MCF 10A (cell line): Measurements from ENCODE around the gene SWT1. TPM values are rescaled to one million over a fixed set of nuclear protein-coding genes. Genes with fewer than 3 reads are reported as not detected.

ENCODE experiments used
- BruUV-seq: library from RNA; stranded (reverse); fragments of 400-500 nt; replicated peaks from 2 replicates; lab custom pipeline; 2021; lab: Mats Ljungman, UMichigan
- CTCF ChIA-PET: fragments of 300-600 bp; sonication (Branson Sonifier 250); formaldehyde crosslinking; extraction: SDS; loops from one replicate; lab custom pipeline; 2021; ENCODE audit warnings: antibody characterized with exemption, inconsistent platforms; lab: Yijun Ruan, JAX
- POLR2A ChIA-PET: fragments of 300-600, 350-650 bp; sonication (Branson Sonifier 250); formaldehyde crosslinking; extraction: SDS; loops from one replicate; lab custom pipeline; 2020; ENCODE audit warnings: antibody characterized with exemption, inconsistent platforms; lab: Yijun Ruan, JAX
- DNase-seq: peaks from one replicate; pipeline ENCODE4 v3.0.0-alpha.2; 2018; ENCODE audit not compliant: unreplicated experiment
- H3K27ac Mint-ChIP-seq: one replicate; pipeline ENCODE4 v1.8.0; 2022; ENCODE audit warnings: mild to moderate bottlenecking, low read depth, mixed read lengths; ENCODE audit not compliant: unreplicated experiment
- H3K27me3 Mint-ChIP-seq: one replicate; pipeline ENCODE4 v1.8.0; 2022; ENCODE audit warnings: mixed read lengths; ENCODE audit not compliant: insufficient read depth, unreplicated experiment
- H3K36me3 Mint-ChIP-seq: one replicate; pipeline ENCODE4 v1.8.0; 2022; ENCODE audit warnings: mild to moderate bottlenecking, moderate library complexity, mixed read lengths; ENCODE audit not compliant: insufficient read depth, unreplicated experiment
- H3K4me1 Mint-ChIP-seq: one replicate; pipeline ENCODE4 v1.8.0; 2022; ENCODE audit warnings: mixed read lengths; ENCODE audit not compliant: insufficient read depth, unreplicated experiment
- H3K4me3 Mint-ChIP-seq: one replicate; pipeline ENCODE4 v1.8.0; 2022; ENCODE audit warnings: mild to moderate bottlenecking, moderate library complexity, mixed read lengths; ENCODE audit not compliant: unreplicated experiment
- H3K9me3 Mint-ChIP-seq: one replicate; pipeline ENCODE4 v1.8.0; 2022; ENCODE audit warnings: mixed read lengths; ENCODE audit not compliant: unreplicated experiment
- intact Hi-C: fragments of 100-400 bp; cut with micrococcal nuclease; formaldehyde crosslinking; loops from 2 replicates; pipeline ENCODE4 v1.14.1; 2022
- total RNA-seq: library from RNA; stranded (reverse); gene quantifications from 2 replicates; pipeline ENCODE4 v1.2.3, GENCODE V29; 2022
- TF ChIP-seq, protein P1 (sequence below): fragments of 200-600 bp; IDR thresholded peaks from one replicate; pipeline ENCODE4 v1.8.0; 2022; ENCODE audit warnings: antibody characterized with exemption, mild to moderate bottlenecking; ENCODE audit not compliant: unreplicated experiment

Gene SWT1
- total RNA-seq, 1 experiment from 2014 or later = 2.1 TPM

DNA sequence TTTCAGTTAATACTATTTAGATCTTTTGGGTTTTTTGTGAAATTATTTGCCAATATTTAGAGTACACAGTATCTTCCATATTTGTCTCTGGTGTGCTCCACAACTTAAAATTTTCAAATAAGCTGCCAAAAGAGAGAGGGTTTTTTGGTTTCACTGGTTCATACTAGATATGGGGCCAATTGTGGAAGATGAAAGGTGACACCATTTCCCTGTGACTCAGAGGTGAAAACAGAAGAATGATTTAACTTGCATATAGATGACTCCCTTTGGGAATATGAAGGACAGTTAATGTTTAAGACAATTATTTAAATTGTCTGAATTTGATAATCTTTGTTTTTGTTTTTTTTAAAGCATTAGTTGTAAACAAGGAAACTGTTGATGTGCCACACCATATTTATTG lies 122.6 kb downstream of the SWT1 start:
- Mint-ChIP-seq H3K27ac (no peak overlapping the region), H3K36me3 (peaks cover 7% of the 10 kb centered on the region), H3K9me3 (no peaks in the 10 kb centered on the region), H3K27me3 (no peaks in the 10 kb centered on the region), H3K4me1 (peaks cover 7% of the 10 kb centered on the region), H3K4me3 (no peak overlapping the region)
- ChIA-PET CTCF (interaction anchor here (1.7 kb wide), 1 partner anchor 316 kb away, joined by 5 read pairs; no protein-coding TSS in a partner anchor), POLR2A (no interaction called here)
- peak; percentile 60 for DNase-seq
- intact Hi-C loops = no loop called here
- TF ChIP-seq, protein P1, sequence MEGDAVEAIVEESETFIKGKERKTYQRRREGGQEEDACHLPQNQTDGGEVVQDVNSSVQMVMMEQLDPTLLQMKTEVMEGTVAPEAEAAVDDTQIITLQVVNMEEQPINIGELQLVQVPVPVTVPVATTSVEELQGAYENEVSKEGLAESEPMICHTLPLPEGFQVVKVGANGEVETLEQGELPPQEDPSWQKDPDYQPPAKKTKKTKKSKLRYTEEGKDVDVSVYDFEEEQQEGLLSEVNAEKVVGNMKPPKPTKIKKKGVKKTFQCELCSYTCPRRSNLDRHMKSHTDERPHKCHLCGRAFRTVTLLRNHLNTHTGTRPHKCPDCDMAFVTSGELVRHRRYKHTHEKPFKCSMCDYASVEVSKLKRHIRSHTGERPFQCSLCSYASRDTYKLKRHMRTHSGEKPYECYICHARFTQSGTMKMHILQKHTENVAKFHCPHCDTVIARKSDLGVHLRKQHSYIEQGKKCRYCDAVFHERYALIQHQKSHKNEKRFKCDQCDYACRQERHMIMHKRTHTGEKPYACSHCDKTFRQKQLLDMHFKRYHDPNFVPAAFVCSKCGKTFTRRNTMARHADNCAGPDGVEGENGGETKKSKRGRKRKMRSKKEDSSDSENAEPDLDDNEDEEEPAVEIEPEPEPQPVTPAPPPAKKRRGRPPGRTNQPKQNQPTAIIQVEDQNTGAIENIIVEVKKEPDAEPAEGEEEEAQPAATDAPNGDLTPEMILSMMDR = no peak
- no TSS peak for BruUV-seq

DNA sequence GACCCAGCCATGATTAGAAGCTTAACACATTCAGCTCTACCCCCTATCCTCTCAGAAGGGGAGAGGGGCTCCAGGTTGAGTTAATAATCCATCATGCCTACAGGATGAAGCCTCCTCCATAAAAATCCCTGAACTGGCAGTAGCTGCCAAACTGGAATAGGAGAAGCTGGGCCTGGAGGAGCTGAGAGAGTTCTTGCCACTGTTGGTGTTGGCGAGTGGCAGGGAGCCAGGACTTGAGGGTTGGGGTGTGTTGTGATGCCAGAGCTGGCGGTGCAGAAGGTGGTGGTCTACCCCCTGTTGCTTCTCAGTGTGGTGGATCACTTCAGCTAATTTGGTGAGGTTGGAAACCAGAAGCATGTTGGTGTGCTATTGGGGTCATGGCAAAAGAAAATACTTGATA lies 123.6 kb downstream of the SWT1 start:
- ChIA-PET CTCF (interaction anchor here (0.6 to 1.5 kb wide), 3 partner anchors 16 to 389 kb away, joined by 3 to 4 read pairs (median 3); no protein-coding TSS in a partner anchor), POLR2A (interaction anchor here (0.7 kb wide), 1 partner anchor 576 kb away, joined by 3 read pairs; no protein-coding TSS in a partner anchor)
- DNase-seq = no peak

DNA sequence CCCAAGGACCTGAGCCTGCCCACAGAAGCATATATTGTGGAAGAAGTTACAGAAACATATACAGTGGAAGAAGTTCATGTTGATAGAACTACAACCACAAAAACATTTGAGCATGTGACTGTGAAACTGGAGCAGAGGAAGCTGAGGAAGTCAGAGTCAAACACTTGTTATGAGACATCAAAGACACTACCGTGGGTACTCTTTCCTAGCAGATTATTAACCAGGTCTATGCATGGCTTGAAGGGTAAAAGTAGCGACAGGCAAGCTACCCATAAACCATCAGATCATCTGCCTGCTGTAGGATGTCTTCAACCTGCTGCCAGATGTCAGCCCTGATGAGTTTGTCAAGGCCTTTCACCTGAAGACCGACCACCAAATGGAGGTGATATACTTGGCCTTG lies 124.3 kb downstream of the SWT1 start:
- intact Hi-C loops = no loop called here
- no peaks in the 10 kb centered on the region for H3K9me3 Mint-ChIP-seq
- no peaks in the 10 kb centered on the region for H3K27me3 Mint-ChIP-seq
- DNase-seq = no peak
- H3K27ac Mint-ChIP-seq = no peak overlapping the region
- TF ChIP-seq, protein P1 = no peak
- peaks cover 7% of the 10 kb centered on the region for H3K4me1 Mint-ChIP-seq
- POLR2A ChIA-PET = interaction anchor here (1.3 kb wide), 1 partner anchor 10 kb away, joined by 3 read pairs; no protein-coding TSS in a partner anchor
- CTCF ChIA-PET = interaction anchor here (0.6 to 1.5 kb wide), 3 partner anchors 10 to 438 kb away, joined by 4 to 7 read pairs (median 4); no protein-coding TSS in a partner anchor
- no peak overlapping the region for H3K4me3 Mint-ChIP-seq
- peaks cover 7% of the 10 kb centered on the region for H3K36me3 Mint-ChIP-seq
- no TSS peak for BruUV-seq

More for the DNA sequence above, 123.6 kb downstream of the SWT1 start:
- Mint-ChIP-seq H3K27ac (no peak overlapping the region), H3K36me3 (peaks cover 7% of the 10 kb centered on the region), H3K27me3 (no peaks in the 10 kb centered on the region), H3K4me3 (no peak overlapping the region), H3K4me1 (peaks cover 7% of the 10 kb centered on the region), H3K9me3 (no peaks in the 10 kb centered on the region)
- intact Hi-C loops = no loop called here
- TF ChIP-seq, protein P1 = no peak
- BruUV-seq = no TSS peak

DNA sequence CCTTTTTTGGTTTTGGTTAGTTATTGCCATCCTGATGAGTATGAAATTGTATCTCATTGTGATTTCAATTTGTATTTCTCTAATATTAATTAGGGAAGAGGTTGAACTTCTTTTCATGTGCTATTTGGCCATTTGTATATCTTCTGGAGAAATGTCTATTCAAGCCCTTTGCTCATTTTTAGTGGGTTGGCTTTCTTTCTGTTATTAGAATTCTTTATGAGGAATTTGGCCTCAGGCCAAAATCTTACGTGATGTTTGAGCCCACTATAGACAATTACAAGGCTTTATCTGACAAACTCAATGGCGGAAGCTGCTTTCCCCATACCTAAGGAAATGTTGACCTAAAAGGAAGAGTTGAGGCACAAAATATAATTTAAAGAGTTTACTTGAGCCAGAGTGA lies 127.1 kb downstream of the SWT1 start:
- CTCF ChIA-PET = interaction anchor here (0.6 to 0.7 kb wide), 4 partner anchors 24 to 289 kb away, joined by 3 to 10 read pairs (median 4); no protein-coding TSS in a partner anchor

More for the DNA sequence above, 127.1 kb downstream of the SWT1 start:
- Mint-ChIP-seq H3K27ac (no peak overlapping the region), H3K9me3 (no peaks in the 10 kb centered on the region), H3K36me3 (peaks cover 6% of the 10 kb centered on the region), H3K27me3 (no peaks in the 10 kb centered on the region), H3K4me3 (no peak overlapping the region), H3K4me1 (peaks cover 7% of the 10 kb centered on the region)
- intact Hi-C loops = no loop called here
- TF ChIP-seq, protein P1 = no peak
- no peak for DNase-seq
- POLR2A ChIA-PET = interaction anchor here (0.6 kb wide), 1 partner anchor 312 kb away, joined by 3 read pairs; no protein-coding TSS in a partner anchor
- no TSS peak for BruUV-seq
